Hematopoietic multipotent progenitor cell treated with erythropoietin and hydrocortisone succinate and interleukin-3 and kit ligand, for 15 days (in vitro differentiated cells): ENCODE measurements around the gene SPATA18.
"Not testable (repeated sequence)": the region's sequence is repeated elsewhere in the genome, so short reads cannot be mapped to it uniquely, and the experiment has no call there.

Experiments used
- DNase-seq: peaks from one replicate; pipeline ENCODE4 v3.0.0-alpha.2; 2015; ENCODE audit warnings: low spot score

The SPATA18 gene

GRCh38 chr4:52051615-52052474 lies 741 bp downstream of the SPATA18 start:
- no peak for DNase-seq

GRCh38 chr4:52052475-52052780 lies 1.3 kb downstream of the SPATA18 start:
- DNase-seq, result no peak

- no peak for DNase-seq
These were observed 3.1 kb downstream of the SPATA18 start for GRCh38 chr4:52054254-52054653.

- DNase-seq, result no peak
These were observed 6.1 kb downstream of the SPATA18 start for GRCh38 chr4:52057196-52057595.

GRCh38 chr4:52058275-52058674 lies 7.2 kb downstream of the SPATA18 start:
- no peak for DNase-seq

GRCh38 chr4:52059372-52059771 lies 8.3 kb downstream of the SPATA18 start:
- DNase-seq, result no peak

- no peak for DNase-seq
These were observed 18.5 kb downstream of the SPATA18 start for GRCh38 chr4:52069571-52069970.

GRCh38 chr4:52071791-52072546 lies 20.9 kb downstream of the SPATA18 start:
- DNase-seq, result no peak

- DNase-seq, result no peak
These were observed 25.6 kb downstream of the SPATA18 start for GRCh38 chr4:52076731-52077130.

- no peak for DNase-seq
These were observed 28.6 kb downstream of the SPATA18 start for GRCh38 chr4:52079659-52080058.

- DNase-seq, result no peak
These were observed 30.1 kb downstream of the SPATA18 start for GRCh38 chr4:52081216-52081615.

- not testable (repeated sequence) for DNase-seq
These were observed 35.3 kb downstream of the SPATA18 start for GRCh38 chr4:52086425-52086824.

- no peak for DNase-seq
These were observed 40.7 kb downstream of the SPATA18 start for GRCh38 chr4:52091801-52092200.

- no peak for DNase-seq
These were observed 42.4 kb downstream of the SPATA18 start for GRCh38 chr4:52093466-52093865.

- no peak for DNase-seq
These were observed 43.5 kb downstream of the SPATA18 start for GRCh38 chr4:52094376-52095145.

- no peak for DNase-seq
These were observed 44.3 kb downstream of the SPATA18 start for GRCh38 chr4:52095374-52095773.

- DNase-seq, result no peak
These were observed 44.9 kb downstream of the SPATA18 start for GRCh38 chr4:52096048-52096447.

- no peak for DNase-seq
These were observed 47.5 kb downstream of the SPATA18 start for GRCh38 chr4:52098618-52099017.

GRCh38 chr4:52099860-52100461 lies 48.9 kb downstream of the SPATA18 start:
- DNase-seq, result no peak

GRCh38 chr4:52102587-52102986 lies 51.5 kb downstream of the SPATA18 start:
- DNase-seq, result no peak

GRCh38 chr4:52103319-52103718 lies 52.2 kb downstream of the SPATA18 start:
- no peak for DNase-seq

- no peak for DNase-seq
These were observed 54.2 kb downstream of the SPATA18 start for GRCh38 chr4:52105276-52105675.
